NCI-H128 (cell line): ENCODE results near the gene RAB15.

Experiments
- DNase-seq: peaks from one replicate; lab custom pipeline; 2025; ENCODE audit not compliant: unreplicated experiment; lab: John Stamatoyannopoulos, UW

RAB15 gene

GRCh38 chr14:64938972-64939816 lies 32.9 kb downstream of the RAB15 start:
- no peak for DNase-seq

- no peak for DNase-seq
Observed at GRCh38 chr14:64937821-64938193, 34.3 kb downstream of the RAB15 start.

- no peak for DNase-seq
Observed at GRCh38 chr14:64937171-64937820, 34.8 kb downstream of the RAB15 start.

DNA sequence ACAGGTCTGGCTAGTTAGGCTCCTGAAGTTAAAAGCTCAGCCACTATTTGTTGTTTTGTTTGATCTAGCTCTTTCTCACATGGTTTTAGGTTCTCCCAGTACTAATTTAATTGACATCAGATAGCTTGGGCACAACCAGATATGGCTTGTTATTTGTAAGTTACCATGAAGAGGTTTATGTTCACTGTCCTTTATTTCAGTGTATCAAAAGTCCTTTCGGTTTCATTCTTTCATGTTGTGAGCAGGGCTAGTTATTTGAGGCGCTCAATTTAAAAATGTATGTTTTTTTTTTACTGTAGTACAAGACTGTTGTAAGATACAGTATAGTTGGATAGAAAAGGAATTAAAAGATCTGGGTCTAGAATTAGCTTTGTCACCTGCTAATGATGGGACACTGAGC lies 36.6 kb downstream of the RAB15 start:
- DNase-seq = no peak

DNA sequence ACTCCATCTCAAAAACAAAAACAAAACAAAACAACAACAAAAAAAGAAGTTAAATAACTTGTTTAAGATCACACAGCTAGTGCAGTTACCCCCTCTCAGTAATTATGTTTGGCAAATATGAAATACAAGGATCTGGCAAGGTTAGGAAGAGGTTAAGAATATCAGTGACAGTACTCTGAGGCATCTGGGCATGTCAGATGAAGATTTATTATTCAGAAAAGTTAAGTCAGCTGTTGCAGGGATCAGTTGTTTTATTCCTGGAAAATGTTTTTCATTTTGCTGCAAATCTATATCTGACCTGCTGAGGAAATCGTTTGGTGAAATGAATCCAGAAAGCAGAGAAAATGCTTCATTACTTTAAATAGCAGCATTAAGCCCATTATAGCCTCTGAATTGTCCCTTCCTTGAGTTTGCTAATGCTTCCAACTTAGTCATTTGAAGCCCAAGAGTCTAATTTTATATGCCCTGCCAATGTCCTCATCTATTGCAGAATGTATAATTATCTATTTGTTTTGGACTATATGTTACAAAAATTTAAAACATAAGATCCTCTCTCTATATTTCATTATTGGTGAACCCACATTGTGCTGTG lies 37.7 kb downstream of the RAB15 start:
- no peak for DNase-seq

DNA sequence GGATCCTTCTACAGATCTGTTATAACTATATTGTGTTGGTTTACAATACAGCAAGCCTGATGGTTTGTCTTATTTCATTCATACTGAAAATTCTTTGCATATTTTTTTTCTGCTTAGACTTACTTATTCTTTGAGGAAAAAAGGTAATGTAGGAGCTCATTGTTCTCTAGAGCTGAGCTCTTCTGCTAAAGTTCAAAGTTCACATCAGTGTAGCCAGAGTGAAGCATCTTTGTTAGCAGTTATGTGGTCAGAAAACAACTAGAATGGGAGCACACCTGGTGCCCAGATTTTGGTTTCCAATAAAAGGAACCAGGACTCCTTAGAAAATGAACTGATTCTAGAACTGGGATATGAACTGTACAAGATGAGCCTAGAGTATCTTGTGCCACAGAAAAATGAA lies 39.9 kb downstream of the RAB15 start:
- no peak for DNase-seq

DNA sequence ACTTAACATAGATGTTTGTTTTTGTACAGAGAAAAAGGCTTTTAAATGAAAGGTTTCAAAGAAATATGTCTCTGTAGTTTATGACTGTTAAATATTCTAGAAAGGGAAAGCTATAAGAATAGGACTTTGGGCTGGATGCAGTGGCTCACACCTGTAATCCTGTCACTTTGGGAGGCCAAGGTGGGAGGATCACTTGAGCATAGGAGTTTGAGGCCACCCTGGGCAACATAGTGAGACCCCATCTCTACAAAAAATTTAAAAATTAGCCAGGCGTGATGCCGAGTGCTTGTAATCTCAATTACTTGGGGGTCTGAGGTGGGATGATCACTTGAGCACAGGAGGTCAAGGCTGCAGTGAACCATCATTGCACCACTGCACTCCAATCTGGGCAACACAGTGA lies 41.0 kb downstream of the RAB15 start:
- no peak for DNase-seq

- no peak for DNase-seq
Observed at GRCh38 chr14:64930085-64930843, 41.9 kb downstream of the RAB15 start.

DNA sequence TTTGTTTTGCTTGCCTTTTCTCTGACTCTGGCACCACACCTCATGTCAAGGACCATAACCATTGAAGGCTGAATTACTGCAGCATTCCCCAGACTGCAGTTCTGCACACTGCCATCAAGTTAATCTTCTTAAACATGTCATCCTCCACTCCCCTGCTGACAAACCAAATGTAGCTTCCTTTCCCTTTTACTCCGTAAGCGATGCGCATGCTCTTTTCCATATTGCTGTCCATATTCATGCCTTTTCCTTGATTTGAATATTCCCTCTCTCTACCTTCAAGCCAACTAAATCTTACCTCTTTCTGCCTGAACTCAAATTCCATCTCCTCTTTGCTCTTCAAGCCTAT lies 43.1 kb downstream of the RAB15 start:
- DNase-seq = no peak

- no peak for DNase-seq
Observed at GRCh38 chr14:64928239-64929013, 43.7 kb downstream of the RAB15 start.

GRCh38 chr14:64927031-64927430 lies 45.1 kb downstream of the RAB15 start:
- no peak for DNase-seq

- DNase-seq = no peak
Observed at GRCh38 chr14:64926398-64926995, 45.6 kb downstream of the RAB15 start.

GRCh38 chr14:64923015-64923414 lies 49.1 kb downstream of the RAB15 start:
- no peak for DNase-seq

GRCh38 chr14:64920465-64920864 lies 51.7 kb downstream of the RAB15 start:
- no peak for DNase-seq

DNA sequence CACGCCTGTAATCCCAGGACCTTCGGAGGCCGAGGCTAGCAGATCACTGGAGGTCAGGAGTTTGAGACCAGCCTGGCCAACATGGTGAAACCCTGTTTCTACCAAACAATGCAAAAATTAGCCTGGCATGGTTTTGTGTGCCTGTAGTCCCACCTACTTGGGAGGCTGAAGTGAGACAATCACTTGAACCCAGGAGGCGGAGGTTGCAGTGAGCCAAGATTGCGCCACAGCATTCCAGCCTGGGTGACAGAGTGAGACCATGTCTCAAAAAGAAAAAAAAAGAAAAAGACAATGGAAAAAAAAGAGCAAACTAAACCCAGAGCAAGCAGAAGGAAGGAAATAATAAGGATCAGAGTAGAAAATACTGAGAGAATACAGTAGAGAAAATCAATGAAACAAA lies 52.5 kb downstream of the RAB15 start:
- DNase-seq = no peak

GRCh38 chr14:64919215-64919614 lies 52.9 kb downstream of the RAB15 start:
- DNase-seq = no peak

DNA sequence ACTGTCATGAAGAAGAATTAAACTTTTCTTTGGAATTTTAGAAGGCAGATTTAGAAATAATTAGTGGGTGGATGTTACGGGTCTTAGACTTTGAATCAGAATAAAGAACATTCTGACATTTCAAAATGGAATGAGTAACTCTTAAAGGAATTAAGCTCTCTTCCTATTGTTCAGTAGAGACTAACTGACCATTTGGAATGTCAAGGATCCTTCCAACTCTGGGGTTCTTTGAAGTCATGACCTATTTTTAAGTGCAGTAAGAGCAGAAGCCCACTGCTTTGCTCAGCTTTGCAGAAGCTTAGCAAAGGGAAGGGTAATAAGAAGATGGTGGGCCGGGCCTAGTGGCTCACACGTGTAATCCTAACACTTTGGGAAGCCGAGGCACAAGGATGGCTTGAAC lies 53.9 kb downstream of the RAB15 start:
- no peak for DNase-seq

- no peak for DNase-seq
Observed at GRCh38 chr14:64915797-64916196, 56.3 kb downstream of the RAB15 start.

DNA sequence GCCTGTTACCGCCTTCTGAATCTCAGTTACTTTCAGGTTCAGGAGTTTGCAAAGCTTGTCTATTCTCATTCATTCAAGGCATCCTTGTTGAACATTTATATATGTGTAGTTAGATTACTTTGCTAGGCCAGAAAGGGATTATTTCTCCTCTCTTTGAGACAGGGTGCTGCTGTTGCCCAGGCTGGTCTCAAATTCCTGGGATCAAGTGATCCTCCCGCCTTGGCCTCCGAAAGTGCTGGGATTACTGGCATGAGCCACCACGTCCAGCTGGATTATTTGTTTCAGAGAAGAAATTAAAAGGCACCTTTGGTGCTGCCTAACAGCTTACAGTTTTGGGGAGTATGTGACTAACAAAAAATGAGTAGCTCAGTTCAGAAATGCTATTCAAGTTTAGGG lies 57.1 kb downstream of the RAB15 start:
- no peak for DNase-seq

- peak; percentile 99 for DNase-seq
Observed at GRCh38 chr14:64914237-64915028, 57.7 kb downstream of the RAB15 start, which contains the start of gene CHURC1. CHURC1 (plus strand) TSS chr14:64914455; CDS start chr14:64914496, 41 bp downstream.
